Endodermal cell (in vitro differentiated cells): Measurements from ENCODE around the gene PODNL1. TPM values are rescaled to one million over a fixed set of nuclear protein-coding genes. Genes with fewer than 3 reads are reported as not detected.

Experiments
- DNase-seq: peaks from one replicate; pipeline ENCODE4 v3.0.0-alpha.2; 2017
- H3K27ac ChIP-seq: 2 replicates; pipeline ENCODE4 v1.5.1; 2013; ENCODE audit warnings: mild to moderate bottlenecking, low read depth, low read length, moderate library complexity
- H3K27me3 ChIP-seq: 2 replicates; pipeline ENCODE4 v1.6.1; 2013; ENCODE audit warnings: mild to moderate bottlenecking, low read length, moderate library complexity; ENCODE audit not compliant: insufficient read depth, control insufficient read depth, poor library complexity, severe bottlenecking
- H3K36me3 ChIP-seq: 2 replicates; pipeline ENCODE4 v1.7.0; 2013; ENCODE audit warnings: mild to moderate bottlenecking, low read length, moderate library complexity; ENCODE audit not compliant: control insufficient read depth, insufficient read depth
- H3K4me1 ChIP-seq: one replicate; pipeline ENCODE4 v1.7.0; 2013; ENCODE audit warnings: low read length; ENCODE audit not compliant: control insufficient read depth, insufficient read depth
- H3K4me3 ChIP-seq: 2 replicates; pipeline ENCODE4 v1.5.1; 2013; ENCODE audit warnings: mild to moderate bottlenecking, low read length, moderate library complexity
- H3K9ac ChIP-seq: 2 replicates; pipeline ENCODE4 v1.6.1; 2013; ENCODE audit warnings: mild to moderate bottlenecking, low read length, moderate library complexity; ENCODE audit not compliant: poor library complexity, severe bottlenecking; ENCODE audit errors: extremely low read depth
- H3K9me3 ChIP-seq: 2 replicates; pipeline ENCODE4 v1.6.1; 2013; ENCODE audit warnings: mild to moderate bottlenecking, low read length, moderate library complexity; ENCODE audit not compliant: control insufficient read depth
- H3K27ac Mint-ChIP-seq: 2 replicates; pipeline ENCODE4 v1.8.0; 2020; ENCODE audit warnings: mixed read lengths
- H3K27me3 Mint-ChIP-seq: 2 replicates; pipeline ENCODE4 v1.8.0; 2021; ENCODE audit warnings: mild to moderate bottlenecking, mixed read lengths; ENCODE audit not compliant: insufficient read depth
- H3K36me3 Mint-ChIP-seq: 2 replicates; pipeline ENCODE4 v1.8.0; 2020; ENCODE audit warnings: low read depth, mixed read lengths
- H3K4me1 Mint-ChIP-seq: 2 replicates; pipeline ENCODE4 v1.8.0; 2020; ENCODE audit warnings: mixed read lengths
- H3K4me3 Mint-ChIP-seq: 2 replicates; pipeline ENCODE4 v1.8.0; 2020; ENCODE audit warnings: mild to moderate bottlenecking, moderate library complexity, mixed read lengths
- H3K9me3 Mint-ChIP-seq: 2 replicates; pipeline ENCODE4 v1.8.0; 2020; ENCODE audit warnings: mild to moderate bottlenecking, mixed read lengths
- WGBS, 2 experiments: methylation state at CpG; one replicate each; pipeline versions ENCODE4 v1.1.5 to v1.1.7; 2013; ENCODE audit warnings: missing lambda C conversion rate in 2 of 2, mixed read lengths in 1 of 2; ENCODE audit not compliant: insufficient coverage in 1 of 2, insufficient read length in 1 of 2; 5-methylcytosine and 5-hydroxymethylcytosine counted together
- total RNA-seq, 2 donors: library from RNA; stranded (reverse); fragmentation: NEBNext Ultra II Directional in 1 of 2; extraction: Animal tissue kit (Norgen Biotek cat#: 25700) in 1 of 2; gene quantifications; 2 replicates in 1 of 2; 3 replicates in 1 of 2; pipeline ENCODE4 v1.2.1, GENCODE V29; 2021
- TF ChIP-seq, protein P1 (sequence below): fragments of 200-600 bp; sonication (generic); conservative IDR thresholded peaks from 2 replicates; pipeline ENCODE4 v1.5.0; 2021; ENCODE audit warnings: antibody characterized with exemption, mild to moderate bottlenecking

PODNL1 gene
- total RNA-seq, 2 donors from 2014 or later = 0.29 TPM; not detected in 1

DNA sequence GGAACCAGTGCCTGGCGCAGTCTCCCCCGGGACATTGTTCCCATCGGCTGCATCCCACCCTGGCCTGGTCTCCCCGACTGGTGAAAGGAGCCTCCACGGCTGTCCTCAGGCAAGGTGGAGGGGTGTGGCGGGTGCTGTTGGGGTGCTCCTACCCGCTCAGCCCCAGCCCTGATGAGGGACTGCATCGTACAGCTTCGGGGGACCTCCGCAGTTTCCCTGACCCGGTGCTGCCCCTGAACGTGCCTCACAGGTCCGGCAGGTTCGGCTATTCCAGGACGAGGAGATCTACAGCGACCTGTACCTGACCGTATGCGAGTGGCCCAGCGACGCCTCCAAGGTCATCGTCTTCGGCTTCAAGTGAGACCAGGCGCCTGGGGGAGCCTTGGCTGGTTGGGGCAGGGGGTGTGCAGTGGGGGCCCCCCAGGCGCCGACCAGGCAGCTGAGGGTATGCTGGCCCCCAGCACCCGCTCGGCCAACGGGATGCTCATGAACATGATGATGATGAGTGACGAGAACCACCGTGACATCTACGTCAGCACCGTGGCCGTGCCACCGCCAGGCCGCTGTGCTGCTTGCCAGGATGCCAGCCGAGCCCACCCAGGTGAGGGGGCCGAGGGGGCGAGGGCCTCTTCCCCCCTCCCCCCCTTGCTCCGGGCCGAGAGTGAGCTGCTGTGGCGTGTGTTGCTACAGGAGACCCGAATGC lies 17.6 kb upstream of the PODNL1 start:
- Histone ChIP-seq H3K9me3 (no peaks in the 10 kb centered on the region), H3K4me3 (no peak overlapping the region), H3K4me1 (no peaks in the 10 kb centered on the region), H3K36me3 (peaks cover 36% of the 10 kb centered on the region), H3K27ac (no peak overlapping the region), H3K9ac (no peak overlapping the region), H3K27me3 (no peaks in the 10 kb centered on the region)
- Mint-ChIP-seq H3K4me1 (peaks cover 6% of the 10 kb centered on the region), H3K36me3 (peaks cover 32% of the 10 kb centered on the region), H3K4me3 (no peak overlapping the region), H3K9me3 (no peaks in the 10 kb centered on the region), H3K27ac (no peak overlapping the region), H3K27me3 (no peaks in the 10 kb centered on the region)
- 95 to 99% methylated on average over 30 to 42 of the region's 42 CpGs for WGBS, 2 experiments
- no peak for DNase-seq
- TF ChIP-seq, protein P1, sequence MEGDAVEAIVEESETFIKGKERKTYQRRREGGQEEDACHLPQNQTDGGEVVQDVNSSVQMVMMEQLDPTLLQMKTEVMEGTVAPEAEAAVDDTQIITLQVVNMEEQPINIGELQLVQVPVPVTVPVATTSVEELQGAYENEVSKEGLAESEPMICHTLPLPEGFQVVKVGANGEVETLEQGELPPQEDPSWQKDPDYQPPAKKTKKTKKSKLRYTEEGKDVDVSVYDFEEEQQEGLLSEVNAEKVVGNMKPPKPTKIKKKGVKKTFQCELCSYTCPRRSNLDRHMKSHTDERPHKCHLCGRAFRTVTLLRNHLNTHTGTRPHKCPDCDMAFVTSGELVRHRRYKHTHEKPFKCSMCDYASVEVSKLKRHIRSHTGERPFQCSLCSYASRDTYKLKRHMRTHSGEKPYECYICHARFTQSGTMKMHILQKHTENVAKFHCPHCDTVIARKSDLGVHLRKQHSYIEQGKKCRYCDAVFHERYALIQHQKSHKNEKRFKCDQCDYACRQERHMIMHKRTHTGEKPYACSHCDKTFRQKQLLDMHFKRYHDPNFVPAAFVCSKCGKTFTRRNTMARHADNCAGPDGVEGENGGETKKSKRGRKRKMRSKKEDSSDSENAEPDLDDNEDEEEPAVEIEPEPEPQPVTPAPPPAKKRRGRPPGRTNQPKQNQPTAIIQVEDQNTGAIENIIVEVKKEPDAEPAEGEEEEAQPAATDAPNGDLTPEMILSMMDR = no peak

DNA sequence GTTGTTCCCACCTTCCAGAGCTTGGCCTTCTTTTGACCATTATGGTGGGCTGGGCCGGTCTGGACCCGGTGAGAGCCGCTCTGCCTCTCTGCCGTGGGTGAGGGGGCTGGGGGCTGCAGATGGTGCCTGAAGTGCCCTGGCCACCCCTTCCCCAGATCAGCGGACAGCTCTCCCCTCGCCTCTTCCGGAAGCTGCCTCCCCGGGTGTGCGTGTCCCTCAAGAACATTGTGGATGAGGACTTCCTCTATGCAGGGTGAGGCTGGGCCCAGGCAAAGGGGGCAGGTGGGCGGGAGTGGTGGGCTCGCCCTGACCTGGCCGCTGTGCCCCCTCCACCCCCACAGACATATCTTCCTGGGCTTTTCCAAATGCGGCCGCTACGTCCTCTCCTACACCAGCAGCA lies 16.0 kb upstream of the PODNL1 start:
- H3K9me3 ChIP-seq = no peaks in the 10 kb centered on the region
- 88 to 94% methylated on average over 7 to 15 of the region's 15 CpGs for WGBS, 2 experiments
- TF ChIP-seq, protein P1 = no peak
- Mint-ChIP-seq H3K9me3 (no peaks in the 10 kb centered on the region), H3K27ac (no peak overlapping the region), H3K4me3 (peak overlapping the region; percentile 76), H3K4me1 (peaks cover 6% of the 10 kb centered on the region), H3K27me3 (peaks cover 5% of the 10 kb centered on the region), H3K36me3 (peaks cover 25% of the 10 kb centered on the region)
- H3K27me3 ChIP-seq = no peaks in the 10 kb centered on the region
- no peak overlapping the region for H3K9ac ChIP-seq
- H3K4me1 ChIP-seq = no peaks in the 10 kb centered on the region
- H3K4me3 ChIP-seq = no peak overlapping the region
- no peak overlapping the region for H3K27ac ChIP-seq
- DNase-seq = no peak
- peaks cover 27% of the 10 kb centered on the region for H3K36me3 ChIP-seq

DNA sequence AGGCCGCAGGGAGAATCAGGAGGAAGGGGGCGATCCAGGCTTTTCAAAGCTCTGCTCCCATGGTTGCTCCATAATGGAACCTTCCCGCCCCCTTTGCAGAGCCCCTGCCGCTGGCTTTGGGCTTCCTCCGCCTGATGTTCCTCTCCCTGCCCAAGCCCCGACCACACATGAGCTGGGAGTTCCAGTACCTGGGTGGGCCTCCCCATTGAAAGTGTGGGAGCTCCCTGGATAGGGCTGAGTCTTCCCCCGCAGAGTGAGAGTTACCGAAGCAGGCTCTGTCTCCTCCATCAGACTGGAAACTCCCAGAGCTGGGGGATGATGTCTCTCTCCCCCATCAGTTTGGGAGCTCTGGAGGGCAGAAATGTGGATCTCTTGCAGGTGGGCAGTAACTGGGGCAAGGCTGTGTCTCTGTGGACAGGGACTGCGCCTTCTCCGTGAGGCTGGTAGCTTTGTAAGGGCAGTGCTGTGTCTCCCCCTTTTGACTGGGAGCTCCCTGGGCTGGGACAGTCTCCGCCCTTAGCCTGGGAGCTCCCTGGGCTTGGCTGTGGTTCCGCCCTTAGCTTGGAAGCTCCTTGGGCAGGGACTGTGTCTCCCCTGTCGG lies 14.8 kb upstream of the PODNL1 start:
- Mint-ChIP-seq H3K9me3 (no peaks in the 10 kb centered on the region), H3K27ac (peak overlapping the region; percentile 70), H3K36me3 (peaks cover 17% of the 10 kb centered on the region), H3K27me3 (peaks cover 6% of the 10 kb centered on the region), H3K4me1 (peaks cover 6% of the 10 kb centered on the region), H3K4me3 (peak overlapping the region; percentile 76)
- TF ChIP-seq, protein P1 = no peak
- no peaks in the 10 kb centered on the region for H3K9me3 ChIP-seq
- no peaks in the 10 kb centered on the region for H3K4me1 ChIP-seq
- peaks cover 26% of the 10 kb centered on the region for H3K36me3 ChIP-seq
- WGBS, 2 experiments = 26 to 27% methylated on average over 9 to 13 of the region's 13 CpGs
- DNase-seq = peak; percentile 70
- H3K27me3 ChIP-seq = no peaks in the 10 kb centered on the region
- no peak overlapping the region for H3K27ac ChIP-seq
- H3K4me3 ChIP-seq = peak overlapping the region; percentile 94
- peak overlapping the region; percentile 52 for H3K9ac ChIP-seq
